Measurements from ENCODE around the gene MAPKAP1.

MAPKAP1 gene

GRCh38 chr9:125626187-125626586 is 80.8 kb downstream of the MAPKAP1 start:
- TF ChIP-seq CTCF (IDR thresholded peaks at IDR 0.05; ENCODE audit: low read length) (no peak), EZH2 (IDR thresholded peaks at IDR 0.05; ENCODE audit: borderline replicate concordance, low read length) (no peak)
- peaks cover 31% of the 10 kb centered on the region for H3K79me2 ChIP-seq (ENCODE audit: insufficient read depth, low read length)
- no peaks in the 10 kb centered on the region for H3K36me3 ChIP-seq (ENCODE audit: insufficient read depth, low read length)
- no peaks in the 10 kb centered on the region for H3F3A ChIP-seq (ENCODE audit: insufficient read depth, low read length)
- no peak overlapping the region for H2AFZ ChIP-seq (ENCODE audit: low read length)
- no peak overlapping the region for H3K4me3 ChIP-seq (ENCODE audit: low read depth, low read length, poor library complexity, severe bottlenecking)
- H3K4me1 ChIP-seq (ENCODE audit: insufficient read depth, low read length, severe bottlenecking) = peaks cover 16% of the 10 kb centered on the region
- no peak overlapping the region for H3K4me2 ChIP-seq (ENCODE audit: low read length)
- H3K9me2 ChIP-seq (ENCODE audit: low read depth, low read length) = no peaks in the 10 kb centered on the region
- no peaks in the 10 kb centered on the region for H3K9me3 ChIP-seq (ENCODE audit: low read length)
- no peaks in the 10 kb centered on the region for H4K20me1 ChIP-seq (ENCODE audit: insufficient read depth, low read length)
- H3K27me3 ChIP-seq (ENCODE audit: insufficient read depth, low read length) = no peaks in the 10 kb centered on the region
- no peak overlapping the region for H3K9ac ChIP-seq (ENCODE audit: low read length)
- no peak overlapping the region for H3K27ac ChIP-seq (ENCODE audit: low read depth, low read length, poor library complexity, severe bottlenecking)

- no peaks in the 10 kb centered on the region for H4K20me1 ChIP-seq (ENCODE audit: insufficient read depth, low read length)
- no peaks in the 10 kb centered on the region for H3K36me3 ChIP-seq (ENCODE audit: insufficient read depth, low read length)
- TF ChIP-seq CTCF (IDR thresholded peaks at IDR 0.05; ENCODE audit: low read length) = no peak
- no peaks in the 10 kb centered on the region for H3K27me3 ChIP-seq (ENCODE audit: insufficient read depth, low read length)
- no peak overlapping the region for H3K4me2 ChIP-seq (ENCODE audit: low read length)
- no peak overlapping the region for H3K4me3 ChIP-seq (ENCODE audit: low read depth, low read length, poor library complexity, severe bottlenecking)
- H3K4me1 ChIP-seq (ENCODE audit: insufficient read depth, low read length, severe bottlenecking) = no peaks in the 10 kb centered on the region
- no peaks in the 10 kb centered on the region for H3K9me2 ChIP-seq (ENCODE audit: low read depth, low read length)
- no peaks in the 10 kb centered on the region for H3K9me3 ChIP-seq (ENCODE audit: low read length)
- H2AFZ ChIP-seq (ENCODE audit: low read length) = no peak overlapping the region
- H3K79me2 ChIP-seq (ENCODE audit: insufficient read depth, low read length) = peaks cover 18% of the 10 kb centered on the region; the same call in 1 of the 2 replicates
- no peak overlapping the region for H3K27ac ChIP-seq (ENCODE audit: low read depth, low read length, poor library complexity, severe bottlenecking)
- no peaks in the 10 kb centered on the region for H3F3A ChIP-seq (ENCODE audit: insufficient read depth, low read length)
- H3K9ac ChIP-seq (ENCODE audit: low read length) = no peak overlapping the region
These were observed 85.8 kb downstream of the MAPKAP1 start for GRCh38 chr9:125621170-125621569.

- no peak overlapping the region for H3K4me3 ChIP-seq (ENCODE audit: low read depth, low read length, poor library complexity, severe bottlenecking)
- no peaks in the 10 kb centered on the region for H3K9me2 ChIP-seq (ENCODE audit: low read depth, low read length)
- H3F3A ChIP-seq (ENCODE audit: insufficient read depth, low read length) = no peaks in the 10 kb centered on the region
- no peaks in the 10 kb centered on the region for H4K20me1 ChIP-seq (ENCODE audit: insufficient read depth, low read length)
- H3K27me3 ChIP-seq (ENCODE audit: insufficient read depth, low read length) = no peaks in the 10 kb centered on the region
- no peak overlapping the region for H3K4me2 ChIP-seq (ENCODE audit: low read length)
- H3K4me1 ChIP-seq (ENCODE audit: insufficient read depth, low read length, severe bottlenecking) = no peaks in the 10 kb centered on the region
- no peaks in the 10 kb centered on the region for H3K36me3 ChIP-seq (ENCODE audit: insufficient read depth, low read length)
- H3K27ac ChIP-seq (ENCODE audit: low read depth, low read length, poor library complexity, severe bottlenecking) = no peak overlapping the region
- H3K79me2 ChIP-seq (ENCODE audit: insufficient read depth, low read length) = peaks cover 19% of the 10 kb centered on the region; the same call in 1 of the 2 replicates
- H3K9ac ChIP-seq (ENCODE audit: low read length) = no peak overlapping the region
- no peaks in the 10 kb centered on the region for H3K9me3 ChIP-seq (ENCODE audit: low read length)
- H2AFZ ChIP-seq (ENCODE audit: low read length) = no peak overlapping the region
- TF ChIP-seq EZH2 (IDR thresholded peaks at IDR 0.05; ENCODE audit: borderline replicate concordance, low read length) (no peak), CTCF (IDR thresholded peaks at IDR 0.05; ENCODE audit: low read length) (no peak)
These were observed 86.8 kb downstream of the MAPKAP1 start for GRCh38 chr9:125620216-125620615.
